HEK293T (cell line): ENCODE results near the gene ZSCAN10.
"Not testable (repeated sequence)": the region's sequence is repeated elsewhere in the genome, so short reads cannot be mapped to it uniquely, and the experiment has no call there.

Source experiments
- CTCF ChIA-PET: fragments of 350-600 bp; formaldehyde crosslinking; extraction: SDS; loops from one replicate; lab custom pipeline; 2021; ENCODE audit warnings: antibody characterized with exemption, inconsistent platforms; lab: Yijun Ruan, JAX
- POLR2A ChIA-PET: fragments of 350-600 bp; formaldehyde crosslinking; extraction: SDS; loops from one replicate; lab custom pipeline; 2020; ENCODE audit warnings: antibody characterized with exemption, inconsistent platforms; lab: Yijun Ruan, JAX
- DNase-seq: peaks from one replicate; pipeline ENCODE4 v3.0.0; 2012; ENCODE audit warnings: mixed read lengths; ENCODE audit errors: extremely low spot score
- ARNT ChIP-seq: fragments of 450-650 bp; IDR thresholded peaks from 2 replicates; pipeline ENCODE4 v1.6.1; 2017; ENCODE audit warnings: mild to moderate bottlenecking
- BHLHE40 ChIP-seq: fragments of 450-650 bp; IDR thresholded peaks from 2 replicates; pipeline ENCODE4 v1.6.1; 2016; ENCODE audit warnings: mild to moderate bottlenecking, moderate library complexity, borderline replicate concordance
- CTBP1 ChIP-seq: fragments of 450-650 bp; IDR thresholded peaks from 2 replicates; pipeline ENCODE4 v1.6.1; 2016; ENCODE audit warnings: borderline replicate concordance
- ELF4 ChIP-seq: fragments of 450-650 bp; IDR thresholded peaks from 2 replicates; pipeline ENCODE4 v1.6.1; 2017; ENCODE audit warnings: antibody characterized with exemption
- FOXA1 ChIP-seq: fragments of 450-650 bp; IDR thresholded peaks from 2 replicates; pipeline ENCODE4 v1.6.1; 2016; ENCODE audit warnings: mild to moderate bottlenecking
- FOXK2 ChIP-seq: fragments of 450-650 bp; IDR thresholded peaks from 2 replicates; pipeline ENCODE4 v1.6.1; 2016; ENCODE audit warnings: mild to moderate bottlenecking
- FOXM1 ChIP-seq: fragments of 450-650 bp; IDR thresholded peaks from 2 replicates; pipeline ENCODE4 v1.6.1; 2017; ENCODE audit warnings: mild to moderate bottlenecking, borderline replicate concordance
- HDGF ChIP-seq: fragments of 450-650 bp; IDR thresholded peaks from 2 replicates; pipeline ENCODE4 v1.6.1; 2017; ENCODE audit warnings: antibody characterized with exemption, borderline replicate concordance
- L3MBTL2 ChIP-seq: fragments of 450-650 bp; conservative IDR thresholded peaks from 2 replicates; pipeline ENCODE4 v1.6.1; 2016; ENCODE audit warnings: mild to moderate bottlenecking
- LEF1 ChIP-seq: fragments of 450-650 bp; IDR thresholded peaks from 2 replicates; pipeline ENCODE4 v1.6.1; 2017; ENCODE audit warnings: mild to moderate bottlenecking, borderline replicate concordance
- NFRKB ChIP-seq: fragments of 450-650 bp; IDR thresholded peaks from 2 replicates; pipeline ENCODE4 v1.6.1; 2016; ENCODE audit warnings: mild to moderate bottlenecking, moderate library complexity
- SP1 ChIP-seq: fragments of 450-650 bp; IDR thresholded peaks from 2 replicates; pipeline ENCODE4 v1.6.1; 2017
- SUZ12 ChIP-seq: fragments of 450-650 bp; IDR thresholded peaks from 2 replicates; pipeline ENCODE4 v1.6.1; 2016; ENCODE audit warnings: mild to moderate bottlenecking
- TARDBP ChIP-seq: fragments of 450-650 bp; IDR thresholded peaks from 2 replicates; pipeline ENCODE4 v1.6.1; 2016
- ZNF384 ChIP-seq: fragments of 450-650 bp; IDR thresholded peaks from 2 replicates; pipeline ENCODE4 v1.6.1; 2016
- TF ChIP-seq, protein P1 (sequence below): fragments of 450-650 bp; IDR thresholded peaks from 2 replicates; pipeline ENCODE4 v1.6.1; 2016

Gene ZSCAN10

DNA sequence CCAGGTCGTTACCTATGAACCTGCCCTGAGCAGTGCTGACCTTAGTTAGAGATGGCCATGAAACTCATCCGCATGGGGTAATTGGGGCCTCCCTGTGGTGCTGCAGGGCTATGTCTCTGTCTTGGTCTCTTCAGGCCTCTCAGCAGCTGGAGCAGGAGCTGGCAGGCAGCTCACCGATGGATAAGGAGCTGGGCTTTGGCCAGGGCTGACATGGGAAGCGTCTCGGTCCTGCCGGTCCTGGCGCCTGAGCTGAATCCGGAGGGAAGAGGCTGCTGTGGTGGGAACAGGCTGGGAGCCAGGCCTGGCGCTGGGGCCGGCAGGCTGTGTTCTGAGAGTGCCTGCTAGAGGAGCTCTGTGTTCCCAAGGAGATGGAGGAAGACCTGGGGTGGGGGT is 23.6 kb downstream of the ZSCAN10 start:
- ChIA-PET POLR2A (no interaction called here), CTCF (interaction anchor here (1.0 kb wide), 1 partner anchor 16 kb away, joined by 3 read pairs; no protein-coding TSS in a partner anchor)

DNA sequence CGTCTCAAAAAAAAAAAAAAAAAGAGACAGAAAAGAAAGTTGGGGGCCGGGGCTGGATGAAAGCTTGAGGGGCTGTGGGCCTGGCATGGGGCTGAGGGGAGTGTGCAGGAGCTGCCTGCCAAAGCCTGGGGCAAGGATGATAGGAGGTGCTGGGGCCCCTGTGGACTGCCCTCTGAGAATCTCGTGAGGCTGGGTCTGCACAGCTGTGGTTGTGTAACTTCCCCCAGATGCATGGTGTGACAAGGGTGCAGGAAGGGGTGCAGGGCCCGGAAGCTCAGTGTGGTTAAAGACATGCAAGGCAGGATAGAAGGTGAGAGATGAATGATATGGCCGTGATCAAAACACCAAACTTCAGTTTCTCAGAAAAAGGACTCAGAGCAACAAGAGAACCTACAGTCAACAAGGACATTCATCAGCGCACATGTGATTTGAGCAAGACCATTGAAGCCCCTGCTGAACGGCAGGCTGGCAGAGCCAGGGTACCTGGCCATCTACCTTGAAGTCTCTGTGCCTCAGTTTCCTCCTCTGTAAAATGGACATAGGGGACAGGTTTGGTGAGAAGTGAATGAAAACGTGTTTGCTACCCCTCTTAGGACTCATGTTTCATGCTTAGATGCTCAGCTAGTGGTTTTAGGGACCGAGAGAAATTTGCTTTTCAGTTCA is 24.1 kb downstream of the ZSCAN10 start:
- CTCF ChIA-PET: no interaction called here
- TF ChIP-seq FOXM1: no peak
- no peak for DNase-seq
- POLR2A ChIA-PET: no interaction called here

More for the DNA sequence above, 23.6 kb downstream of the ZSCAN10 start:
- TF ChIP-seq NFRKB: no peak
- no peak for TF ChIP-seq L3MBTL2
- no peak for DNase-seq

DNA sequence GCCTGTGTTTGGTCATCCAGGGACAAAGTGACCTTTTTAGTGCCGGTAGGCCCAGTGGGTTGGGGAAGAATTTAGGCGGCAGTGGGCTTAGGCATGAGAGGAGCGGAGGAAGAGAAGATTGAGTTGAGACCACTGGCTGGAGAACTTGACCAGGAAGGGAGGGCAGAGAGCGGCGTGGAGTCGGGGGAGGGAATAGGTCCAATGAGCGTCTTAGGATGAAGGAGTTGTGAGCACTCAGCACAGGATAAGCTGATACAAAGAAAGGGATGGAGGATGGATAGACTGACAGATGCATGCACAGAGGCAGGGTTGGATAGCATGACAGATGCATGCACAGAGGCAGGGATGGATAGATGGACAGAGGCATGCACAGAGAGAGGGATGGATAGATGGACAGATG is 25.6 kb downstream of the ZSCAN10 start:
- POLR2A ChIA-PET: no interaction called here
- no peak for TF ChIP-seq ARNT
- no peak for TF ChIP-seq L3MBTL2
- no peak for TF ChIP-seq SP1
- TF ChIP-seq BHLHE40: no peak
- CTCF ChIA-PET: no interaction called here
- DNase-seq: no peak

DNA sequence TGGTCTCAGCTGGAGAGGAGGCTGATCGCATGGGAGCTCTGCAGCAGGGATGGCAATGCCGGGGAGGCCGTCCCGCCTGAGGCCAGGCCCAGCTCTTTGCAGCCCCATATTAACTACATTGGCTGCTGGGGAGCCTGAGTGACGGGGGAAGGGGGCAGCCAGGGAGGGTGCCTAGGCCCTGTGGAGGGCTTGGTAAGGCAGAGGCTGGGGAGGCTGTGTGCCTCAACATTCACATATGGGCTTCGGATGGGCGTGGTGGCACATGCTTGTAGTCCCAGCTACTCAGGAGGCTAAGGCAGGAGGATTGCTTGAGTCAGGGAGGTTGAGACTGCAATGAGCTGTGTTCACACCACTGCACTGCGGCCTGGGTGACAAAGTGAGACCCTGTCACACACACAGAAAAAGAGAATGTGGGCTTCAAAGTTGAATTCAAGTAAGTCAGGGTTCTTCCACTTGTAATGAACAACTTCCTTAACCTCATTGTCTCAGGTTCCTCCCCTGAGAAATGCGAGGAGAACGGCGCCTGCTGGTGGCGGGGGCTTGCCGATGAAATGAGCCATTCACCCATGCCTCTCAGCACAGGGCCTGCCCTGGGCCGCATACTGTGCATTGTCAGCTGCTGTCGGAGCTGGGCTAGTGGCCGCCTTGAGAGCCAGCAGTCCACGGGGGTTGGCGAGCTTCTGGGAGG is 26.4 kb downstream of the ZSCAN10 start:
- CTCF ChIA-PET, POLR2A ChIA-PET, DNase-seq: not testable (repeated sequence)

DNA sequence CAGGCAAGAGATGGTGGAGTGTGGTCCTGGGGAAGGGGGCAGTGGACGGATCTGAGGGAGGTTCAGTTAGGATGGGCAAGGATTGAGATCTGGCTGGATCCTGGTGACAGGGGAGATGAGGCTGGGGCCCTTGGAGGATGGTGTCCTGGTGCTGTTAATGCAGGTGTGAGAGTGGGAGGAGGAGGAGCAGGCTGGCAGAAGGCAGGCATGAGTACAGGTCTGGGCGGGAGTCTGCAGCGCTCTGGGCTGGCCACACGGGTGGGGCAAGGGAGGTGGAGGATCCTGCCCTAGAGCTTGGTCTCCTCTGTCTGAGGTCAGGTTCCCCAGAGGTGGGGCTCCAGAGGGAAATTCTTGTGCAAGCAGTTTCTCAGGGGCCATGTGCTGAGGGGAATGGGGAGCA is 26.9 kb downstream of the ZSCAN10 start:
- CTCF ChIA-PET, POLR2A ChIA-PET, DNase-seq: not testable (repeated sequence)

DNA sequence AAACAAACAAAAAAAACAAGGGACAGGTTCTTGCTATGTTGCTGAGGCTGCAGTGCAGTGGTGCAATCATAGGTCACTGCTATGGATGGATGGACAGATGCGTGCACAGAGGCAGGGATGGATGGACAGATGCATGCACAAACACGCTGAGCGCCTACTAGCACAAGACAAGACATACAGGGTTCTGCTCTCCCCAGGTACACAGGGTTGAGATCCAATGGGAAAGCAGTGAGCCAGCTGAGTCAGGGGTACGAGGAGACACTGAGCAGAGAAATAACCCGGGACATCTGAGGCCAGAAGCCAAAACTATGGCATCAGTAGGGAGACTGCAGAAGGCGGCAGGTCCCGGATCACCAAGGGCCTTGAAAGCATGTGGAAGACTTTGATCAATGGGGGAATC is 27.4 kb downstream of the ZSCAN10 start:
- no peak for DNase-seq
- ChIA-PET CTCF (no interaction called here), POLR2A (interaction anchor here (1.5 kb wide), 1 partner anchor 63 kb away, joined by 3 read pairs; the partner anchor contains the start of gene ZNF213)
- TF ChIP-seq FOXK2 (no peak), L3MBTL2 (no peak), SUZ12 (no peak), CTBP1 (no peak), SP1 (no peak), HDGF (no peak), LEF1 (no peak), FOXM1 (no peak), FOXA1 (no peak), ARNT (no peak), TARDBP (no peak), ELF4 (no peak), ZNF384 (no peak), NFRKB (no peak), BHLHE40 (no peak)
- TF ChIP-seq, protein P1, sequence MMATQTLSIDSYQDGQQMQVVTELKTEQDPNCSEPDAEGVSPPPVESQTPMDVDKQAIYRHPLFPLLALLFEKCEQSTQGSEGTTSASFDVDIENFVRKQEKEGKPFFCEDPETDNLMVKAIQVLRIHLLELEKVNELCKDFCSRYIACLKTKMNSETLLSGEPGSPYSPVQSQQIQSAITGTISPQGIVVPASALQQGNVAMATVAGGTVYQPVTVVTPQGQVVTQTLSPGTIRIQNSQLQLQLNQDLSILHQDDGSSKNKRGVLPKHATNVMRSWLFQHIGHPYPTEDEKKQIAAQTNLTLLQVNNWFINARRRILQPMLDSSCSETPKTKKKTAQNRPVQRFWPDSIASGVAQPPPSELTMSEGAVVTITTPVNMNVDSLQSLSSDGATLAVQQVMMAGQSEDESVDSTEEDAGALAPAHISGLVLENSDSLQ: no peak

DNA sequence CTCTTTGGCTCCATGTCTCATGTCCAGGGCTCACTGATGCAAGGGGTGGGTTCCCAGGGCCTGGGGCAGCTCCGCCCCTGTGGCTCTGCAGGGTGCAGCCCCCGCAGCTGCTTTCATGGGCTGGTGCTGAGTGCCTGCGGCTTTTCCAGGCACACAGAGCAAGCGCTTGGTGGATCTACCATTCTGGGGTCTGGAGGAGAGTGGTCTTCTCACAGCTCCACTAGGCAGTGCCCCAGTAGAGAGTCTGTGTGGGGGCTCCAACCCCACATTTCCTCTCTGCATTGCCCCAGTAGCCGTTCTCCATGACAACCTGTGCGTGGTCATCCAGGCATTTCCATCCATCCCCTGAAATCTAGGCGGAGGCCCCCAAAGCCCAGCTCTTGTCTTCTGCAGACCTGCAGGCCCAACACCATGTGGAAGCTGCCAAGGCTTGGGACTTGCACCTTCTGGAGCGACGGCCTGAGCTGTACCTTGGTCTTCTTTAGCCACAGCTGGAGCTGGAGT is 28.4 kb downstream of the ZSCAN10 start:
- ChIA-PET POLR2A (interaction anchor here (1.5 kb wide), 1 partner anchor 64 kb away, joined by 3 read pairs; the partner anchor contains the start of gene ZNF213), CTCF (no interaction called here)
- TF ChIP-seq ELF4: no peak
- TF ChIP-seq HDGF: no peak
- TF ChIP-seq ZNF384: no peak
- no peak for TF ChIP-seq ARNT
- TF ChIP-seq SP1: no peak
- no peak for TF ChIP-seq SUZ12
- no peak for TF ChIP-seq FOXM1
- no peak for TF ChIP-seq L3MBTL2
- TF ChIP-seq CTBP1: no peak
- TF ChIP-seq TARDBP: no peak
- no peak for TF ChIP-seq FOXK2
- no peak for TF ChIP-seq FOXA1
- DNase-seq: no peak

DNA sequence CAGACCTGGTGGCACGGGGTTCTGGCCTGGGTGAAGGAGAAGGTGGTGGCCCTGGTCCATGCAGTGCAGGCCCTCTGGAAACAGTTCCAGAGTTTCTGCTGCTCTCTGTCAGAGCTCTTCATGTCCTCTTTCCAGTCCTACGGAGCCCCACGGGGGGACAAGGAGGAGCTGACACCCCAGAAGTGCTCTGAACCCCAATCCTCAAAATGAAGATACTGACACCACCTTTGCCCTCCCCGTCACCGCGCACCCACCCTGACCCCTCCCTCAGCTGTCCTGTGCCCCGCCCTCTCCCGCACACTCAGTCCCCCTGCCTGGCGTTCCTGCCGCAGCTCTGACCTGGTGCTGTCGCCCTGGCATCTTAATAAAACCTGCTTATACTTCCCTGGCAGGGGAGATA is 29.9 kb downstream of the ZSCAN10 start:
- CTCF ChIA-PET: interaction anchor here (0.6 kb wide), 1 partner anchor 126 kb away, joined by 3 read pairs; no protein-coding TSS in a partner anchor
- POLR2A ChIA-PET: not testable (repeated sequence)

More for the DNA sequence above, 29.9 kb downstream of the ZSCAN10 start:
- DNase-seq: not testable (repeated sequence)
